Transverse colon (tissue), 4 donors: ENCODE measurements around the gene DPP7. TPM values are rescaled to one million over a fixed set of nuclear protein-coding genes. Genes with fewer than 3 reads are reported as not detected.

ENCODE experiments used
- DNase-seq: peaks from one replicate; pipeline ENCODE4 v3.0.0-alpha.2; 2019
- H3K27ac ChIP-seq, 4 donors: fragments of 200-600 bp; sonication (generic); 2 replicates each; pipeline ENCODE4 v1.5.1; 2016 to 2018; ENCODE audit warnings: inconsistent platforms in 4 of 4
- H3K27me3 ChIP-seq: fragments of 200-600 bp; sonication (generic); 2 replicates; pipeline ENCODE4 v1.5.1; 2017; ENCODE audit warnings: inconsistent platforms
- H3K36me3 ChIP-seq, 4 donors: fragments of 200-600 bp; sonication (generic); 2 replicates each; pipeline ENCODE4 v1.5.1; 2017 to 2019; ENCODE audit warnings: inconsistent platforms in 4 of 4
- H3K4me1 ChIP-seq, 4 donors: fragments of 200-600 bp; sonication (generic); 2 replicates each; pipeline ENCODE4 v1.5.1; 2017 to 2020; ENCODE audit warnings: inconsistent platforms in 4 of 4
- H3K4me3 ChIP-seq, 4 donors: fragments of 200-600 bp; sonication (generic); 1 replicate in 1 of 4; 2 replicates in 3 of 4; pipeline versions ENCODE4 v1.5.1 to v1.6.1; 2017 to 2019; ENCODE audit warnings: inconsistent platforms in 4 of 4
- H3K9me3 ChIP-seq, 2 donors: fragments of 200-600 bp; sonication (generic); 2 replicates each; pipeline ENCODE4 v1.5.1; 2017 to 2019; ENCODE audit warnings: inconsistent platforms in 2 of 2
- CTCF ChIP-seq, 5 experiments: fragments of 200-600 bp in 3 of 5; fragments of 450-650 bp in 2 of 5; sonication (generic) in 3 of 5; IDR thresholded peaks; 1 replicate in 2 of 5; 2 replicates in 3 of 5; pipeline ENCODE4 v1.5.1; 2016 to 2017; ENCODE audit warnings: antibody characterized with exemption in 5 of 5, inconsistent platforms in 3 of 5, mild to moderate bottlenecking in 2 of 5, moderate library complexity in 1 of 5
- EP300 ChIP-seq: sonication (generic); formaldehyde crosslinking; IDR thresholded peaks from one replicate; pipeline ENCODE4 v1.6.1; 2017; ENCODE audit warnings: antibody characterized with exemption, low read depth
- POLR2A ChIP-seq: fragments of 450-650 bp; IDR thresholded peaks from one replicate; pipeline ENCODE4 v1.6.1; 2016; ENCODE audit warnings: antibody characterized with exemption, mild to moderate bottlenecking, moderate library complexity
- POLR2AphosphoS5 ChIP-seq, 3 donors: sonication (generic); formaldehyde crosslinking; IDR thresholded peaks; one replicate each; pipeline ENCODE4 v1.6.1; 2016; ENCODE audit warnings: antibody characterized with exemption in 3 of 3
- WGBS, 2 donors: methylation state at CpG; one replicate each; pipeline ENCODE4 v1.1.5; 2018; ENCODE audit warnings: low coverage in 1 of 2; 5-methylcytosine and 5-hydroxymethylcytosine counted together
- in situ Hi-C, 4 donors: fragments of 200-750 bp; cut with MboI; loops; one replicate each; pipeline versions ENCODE4 v1.15.0 to v1.15.1; 2017; ENCODE audit warnings: low sequenced_read_pairs in 3 of 4, low pct_ligation_motif_present in 1 of 4, low pct_unique_long_range_greater_than_20kb in 1 of 4
- intact Hi-C: fragments of 100-400 bp; cut with DNase I; formaldehyde crosslinking; loops from one replicate; pipeline ENCODE4 v1.15.1; 2023; ENCODE audit warnings: low total_unique reads
- total RNA-seq, 4 donors: library from RNA; depleted of rRNA; stranded (reverse); fragments of >200 nt; gene quantifications; one replicate each; pipeline ENCODE4 v1.1.0, GENCODE V29; 2016

The DPP7 gene
- total RNA-seq, 4 donors from 2014 or later, result 54.2 to 141 (median 103) TPM

DNA sequence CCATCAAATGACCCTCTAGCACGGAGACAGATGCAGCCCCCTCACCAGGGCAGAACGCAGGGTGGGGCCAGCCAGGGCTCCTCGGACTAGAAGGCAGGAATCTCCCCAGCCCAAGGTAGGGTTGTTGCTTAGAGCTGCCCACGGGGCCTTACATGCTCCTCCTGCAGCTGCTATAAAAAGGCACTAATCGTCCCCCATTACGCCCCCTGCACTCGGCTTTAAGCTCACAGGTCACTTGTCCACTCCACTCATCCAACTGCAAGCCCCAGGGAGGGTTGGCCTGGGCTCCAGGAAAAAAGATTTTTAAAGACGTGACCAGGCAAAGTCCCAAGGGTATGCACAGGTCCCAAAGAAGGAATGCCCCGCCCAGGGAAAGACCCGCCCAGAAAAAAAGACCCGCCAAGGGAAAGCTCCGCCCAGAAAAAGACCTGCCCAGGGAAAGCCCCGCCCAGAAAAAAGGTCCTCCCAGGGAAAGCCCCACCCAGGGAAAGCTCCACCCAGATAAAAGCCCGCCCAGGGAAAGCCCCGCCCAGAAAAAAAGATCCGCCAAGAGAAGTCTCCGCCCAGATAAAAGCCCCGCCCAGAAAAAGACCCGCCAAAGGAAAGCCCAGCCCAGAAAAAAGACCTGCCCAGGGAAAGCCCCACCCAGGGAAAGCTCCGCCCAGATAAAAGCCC lies 35.5 kb upstream of the DPP7 start:
- no peaks in the 10 kb centered on the region for H3K9me3 ChIP-seq
- no peak overlapping the region for H3K27ac ChIP-seq
- DNase-seq, result no peak
- WGBS, 2 donors, result 51 to 64% methylated on average over 5 to 20 of the region's 20 CpGs
- intact Hi-C loops (no loop called here), in situ Hi-C loops (no loop called here)
- H3K4me1 ChIP-seq, result no peaks in the 10 kb centered on the region
- no peak overlapping the region for H3K4me3 ChIP-seq
- TF ChIP-seq POLR2A, result no peak
- TF ChIP-seq POLR2AphosphoS5 (IDR thresholded peaks at IDR 0.05), result no peak
- no peak for TF ChIP-seq CTCF (IDR thresholded peaks at IDR 0.05)
- TF ChIP-seq EP300, result no peak
- H3K36me3 ChIP-seq, result no peaks in the 10 kb centered on the region
- H3K27me3 ChIP-seq, result peaks cover 27% of the 10 kb centered on the region

DNA sequence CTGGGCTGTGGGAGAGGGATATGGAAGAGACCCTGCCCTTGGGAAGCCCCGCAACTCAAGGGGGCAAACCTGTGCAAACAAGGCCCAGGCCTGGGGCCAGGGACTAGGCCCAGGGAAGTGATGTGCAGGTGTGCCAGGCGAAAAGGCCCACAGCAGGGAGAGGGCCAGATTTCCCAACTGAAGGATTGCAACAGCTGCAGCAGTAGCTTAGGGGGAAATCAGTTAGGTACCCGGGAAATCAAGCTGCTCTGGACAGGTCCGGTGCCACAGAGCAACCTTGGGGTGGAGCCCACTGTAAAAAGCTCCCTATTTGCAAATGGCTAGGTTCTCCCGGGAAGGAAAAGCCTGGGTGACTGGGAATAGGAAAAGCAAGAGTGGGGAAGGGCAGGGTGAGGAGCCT lies 34.8 kb upstream of the DPP7 start:
- TF ChIP-seq CTCF (IDR thresholded peaks at IDR 0.05), result no peak
- TF ChIP-seq POLR2A, result no peak
- no peak for TF ChIP-seq EP300
- no peak for TF ChIP-seq POLR2AphosphoS5 (IDR thresholded peaks at IDR 0.05)

DNA sequence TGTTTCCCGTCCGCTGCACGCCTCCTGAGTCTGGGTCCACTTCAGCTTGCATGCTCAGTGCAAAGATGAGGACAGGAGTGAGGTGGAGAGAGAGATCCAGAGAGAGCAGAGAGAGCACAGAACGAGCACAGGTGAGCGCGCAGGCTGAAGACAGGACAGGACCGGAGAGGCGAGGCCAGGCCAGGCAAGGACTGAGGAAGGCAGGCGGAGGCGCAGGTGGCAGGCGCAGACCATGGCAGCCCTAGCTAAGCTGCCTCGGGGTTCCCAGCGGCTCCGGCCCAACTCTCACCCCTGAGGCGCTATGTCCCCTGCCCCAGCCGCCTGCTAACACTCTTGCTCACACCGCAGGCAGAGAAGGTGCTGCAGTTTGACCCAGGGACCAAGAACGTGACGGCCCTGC lies 34.1 kb upstream of the DPP7 start:
- intact Hi-C loops (no loop called here), in situ Hi-C loops (no loop called here)
- TF ChIP-seq POLR2A (no peak), EP300 (no peak), POLR2AphosphoS5 (IDR thresholded peaks at IDR 0.05) (no peak), CTCF (IDR thresholded peaks at IDR 0.05) (no peak)
- H3K27ac ChIP-seq, result no peak overlapping the region
- H3K4me1 ChIP-seq, result no peaks in the 10 kb centered on the region
- H3K27me3 ChIP-seq, result peaks cover 35% of the 10 kb centered on the region
- WGBS, 2 donors, result 70 to 86% methylated on average over 2 to 19 of the region's 19 CpGs
- H3K4me3 ChIP-seq, result no peak overlapping the region
- H3K36me3 ChIP-seq, result no peaks in the 10 kb centered on the region
- no peak for DNase-seq
- no peaks in the 10 kb centered on the region for H3K9me3 ChIP-seq

More for the DNA sequence above, 34.8 kb upstream of the DPP7 start:
- in situ Hi-C loops (no loop called here), intact Hi-C loops (no loop called here)
- no peaks in the 10 kb centered on the region for H3K36me3 ChIP-seq
- no peak overlapping the region for H3K27ac ChIP-seq
- WGBS, 2 donors, result 61 to 64% methylated on average over 4 to 5 of the region's 5 CpGs
- DNase-seq, result no peak
- H3K9me3 ChIP-seq, result no peaks in the 10 kb centered on the region
- H3K4me1 ChIP-seq, result no peaks in the 10 kb centered on the region
- H3K4me3 ChIP-seq, result no peak overlapping the region
- peaks cover 28% of the 10 kb centered on the region for H3K27me3 ChIP-seq

DNA sequence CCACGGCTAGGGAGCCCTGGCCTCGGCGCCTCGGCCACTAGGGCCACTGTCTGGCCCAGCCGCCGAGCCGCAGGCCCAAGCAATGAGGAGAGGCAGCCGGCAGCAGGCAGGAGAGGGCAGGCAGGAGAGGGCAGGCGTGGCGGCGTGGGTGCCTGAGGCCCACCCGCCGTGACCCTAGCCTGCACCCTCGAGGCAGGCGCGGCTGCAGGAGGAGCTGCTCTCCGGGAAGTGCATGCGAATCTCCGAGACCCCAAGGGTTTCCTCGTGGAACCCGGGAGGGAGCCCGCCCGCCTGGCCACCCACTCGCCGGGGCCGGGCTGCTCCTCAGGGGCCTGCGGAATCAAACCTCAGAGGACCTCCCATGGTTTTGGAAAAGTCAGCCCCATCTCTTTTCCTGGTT lies 33.7 kb upstream of the DPP7 start:
- Histone ChIP-seq H3K36me3 (no peaks in the 10 kb centered on the region), H3K4me1 (no peaks in the 10 kb centered on the region), H3K9me3 (no peaks in the 10 kb centered on the region), H3K4me3 (no peak overlapping the region), H3K27ac (no peak overlapping the region), H3K27me3 (peaks cover 39% of the 10 kb centered on the region)
- TF ChIP-seq EP300 (no peak), CTCF (IDR thresholded peaks at IDR 0.05) (no peak), POLR2A (no peak), POLR2AphosphoS5 (IDR thresholded peaks at IDR 0.05) (no peak)
- no peak for DNase-seq
- in situ Hi-C loops (no loop called here), intact Hi-C loops (no loop called here)
- 80 to 90% methylated on average over 1 to 17 of the region's 27 CpGs for WGBS, 2 donors
